IPS DF 19.7 (cell line): Measurements from ENCODE around the gene SUSD6.
"Not testable (repeated sequence)": the region's sequence is repeated elsewhere in the genome, so short reads cannot be mapped to it uniquely, and the experiment has no call there.

Experiments
- DNase-seq: peaks from one replicate; pipeline ENCODE4 v3.0.0-alpha.2; 2013; ENCODE audit warnings: low read depth, low spot score

The SUSD6 gene

GRCh38 chr14:69694730-69695281 lies 83.4 kb downstream of the SUSD6 start:
- no peak for DNase-seq

GRCh38 chr14:69695322-69696203 lies 84.2 kb downstream of the SUSD6 start:
- DNase-seq, result no peak

- DNase-seq, result no peak
Measured at GRCh38 chr14:69696204-69696527, 84.8 kb downstream of the SUSD6 start.

- DNase-seq, result no peak
Measured at GRCh38 chr14:69696633-69697557, 85.5 kb downstream of the SUSD6 start.

- DNase-seq, result no peak
Measured at GRCh38 chr14:69698572-69698971, 87.2 kb downstream of the SUSD6 start.

GRCh38 chr14:69699243-69699642 lies 87.8 kb downstream of the SUSD6 start:
- DNase-seq, result not testable (repeated sequence)

- DNase-seq, result no peak
Measured at GRCh38 chr14:69699748-69700303, 88.4 kb downstream of the SUSD6 start.

- no peak for DNase-seq
Measured at GRCh38 chr14:69700575-69700974, 89.2 kb downstream of the SUSD6 start.

- DNase-seq, result no peak
Measured at GRCh38 chr14:69701291-69701690, 89.9 kb downstream of the SUSD6 start.

GRCh38 chr14:69701857-69702256 lies 90.5 kb downstream of the SUSD6 start:
- no peak for DNase-seq

GRCh38 chr14:69703047-69704039 lies 91.9 kb downstream of the SUSD6 start:
- DNase-seq, result no peak

GRCh38 chr14:69704319-69704718 lies 92.9 kb downstream of the SUSD6 start:
- no peak for DNase-seq

- no peak for DNase-seq
Measured at GRCh38 chr14:69705706-69706105, 94.3 kb downstream of the SUSD6 start.

GRCh38 chr14:69708049-69708448 lies 96.7 kb downstream of the SUSD6 start:
- no peak for DNase-seq

GRCh38 chr14:69708586-69709560 lies 97.5 kb downstream of the SUSD6 start:
- DNase-seq, result no peak

- no peak for DNase-seq
Measured at GRCh38 chr14:69710378-69710777, 99.0 kb downstream of the SUSD6 start.

GRCh38 chr14:69711065-69711464 lies 99.7 kb downstream of the SUSD6 start:
- DNase-seq, result no peak

- DNase-seq, result no peak
Measured at GRCh38 chr14:69711477-69711876, 100.1 kb downstream of the SUSD6 start.

GRCh38 chr14:69711881-69712560 lies 100.6 kb downstream of the SUSD6 start:
- DNase-seq, result no peak
